ENCODE results near the gene IGF2.

The IGF2 gene

DNA sequence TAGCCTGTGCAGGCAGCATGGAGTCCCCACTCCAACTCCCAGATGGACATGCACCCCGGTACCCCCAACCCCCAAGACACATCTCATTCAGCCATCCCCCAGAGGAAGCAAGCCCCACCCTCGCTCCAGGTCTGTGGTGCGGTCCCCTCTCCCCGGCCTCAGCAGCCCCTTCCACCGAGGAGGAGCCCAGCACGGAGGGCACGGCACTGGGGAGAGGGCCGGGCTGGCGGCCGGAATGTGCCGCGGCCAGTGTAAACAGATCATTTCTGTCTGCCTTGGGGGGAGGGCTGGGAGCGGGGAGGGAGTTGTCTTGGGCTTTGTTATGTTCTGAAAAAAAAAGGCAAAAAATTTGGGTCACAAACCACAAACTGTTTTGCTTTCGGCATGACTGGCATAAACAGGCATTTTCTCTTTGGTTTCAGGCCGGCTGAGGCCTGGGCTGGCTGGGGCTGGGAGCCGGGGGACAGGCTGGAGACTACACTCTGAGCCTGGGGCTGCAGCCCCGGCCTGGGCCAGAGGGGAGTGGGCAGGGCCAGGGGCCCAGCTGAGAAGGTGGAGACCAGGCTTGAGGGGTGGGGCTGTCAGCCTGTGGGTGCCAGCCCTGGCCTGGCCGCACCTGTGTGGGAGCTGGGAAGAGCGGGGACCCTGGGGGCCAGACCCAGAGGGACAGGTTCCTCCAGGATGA lies 16.8 kb downstream of the IGF2 start:
- no peak for DNase-seq

DNA sequence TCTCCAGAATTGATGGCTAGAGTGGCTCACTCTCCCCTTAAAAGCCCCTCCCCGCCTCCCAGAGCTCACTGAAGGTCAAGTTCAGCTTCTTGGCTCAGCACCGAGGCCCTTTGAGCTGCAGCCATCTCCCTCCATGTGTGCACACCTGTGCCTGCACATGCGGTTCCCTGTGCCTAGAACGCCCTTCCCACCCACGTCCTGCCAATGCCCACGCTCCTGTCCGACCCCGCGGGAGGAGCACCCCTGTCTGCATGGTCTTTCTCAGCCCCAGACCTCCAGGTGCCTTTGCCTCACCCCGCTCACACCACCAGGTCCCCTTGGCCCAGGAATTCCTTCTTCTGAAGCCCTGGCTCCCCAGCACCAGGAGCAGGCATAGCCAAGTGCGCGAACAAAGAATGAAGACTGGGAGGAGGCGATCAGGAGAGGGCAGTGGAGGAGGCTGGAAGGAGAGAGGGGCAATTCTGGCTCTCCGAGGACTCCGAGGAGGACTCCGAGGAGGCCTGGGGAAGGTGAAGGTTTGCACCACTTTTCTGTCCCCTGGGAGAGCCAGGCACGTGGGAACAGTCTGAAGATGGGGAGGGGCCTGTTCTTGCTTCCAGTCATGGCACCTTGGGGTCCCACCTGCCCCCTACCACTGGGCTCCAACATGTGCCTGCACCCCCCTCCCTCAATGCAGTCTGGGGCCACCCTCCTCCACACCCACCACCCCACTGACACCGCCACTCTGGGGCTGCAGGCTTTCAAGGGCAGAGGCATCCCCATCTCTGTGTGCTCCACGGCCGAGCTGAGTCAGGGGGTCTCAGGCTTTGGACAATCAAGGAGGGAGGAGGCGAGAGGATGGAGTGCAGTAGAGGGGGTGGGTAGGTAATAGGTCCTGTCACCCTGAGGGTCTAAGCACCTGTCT lies 17.7 kb downstream of the IGF2 start:
- no peak for DNase-seq

DNA sequence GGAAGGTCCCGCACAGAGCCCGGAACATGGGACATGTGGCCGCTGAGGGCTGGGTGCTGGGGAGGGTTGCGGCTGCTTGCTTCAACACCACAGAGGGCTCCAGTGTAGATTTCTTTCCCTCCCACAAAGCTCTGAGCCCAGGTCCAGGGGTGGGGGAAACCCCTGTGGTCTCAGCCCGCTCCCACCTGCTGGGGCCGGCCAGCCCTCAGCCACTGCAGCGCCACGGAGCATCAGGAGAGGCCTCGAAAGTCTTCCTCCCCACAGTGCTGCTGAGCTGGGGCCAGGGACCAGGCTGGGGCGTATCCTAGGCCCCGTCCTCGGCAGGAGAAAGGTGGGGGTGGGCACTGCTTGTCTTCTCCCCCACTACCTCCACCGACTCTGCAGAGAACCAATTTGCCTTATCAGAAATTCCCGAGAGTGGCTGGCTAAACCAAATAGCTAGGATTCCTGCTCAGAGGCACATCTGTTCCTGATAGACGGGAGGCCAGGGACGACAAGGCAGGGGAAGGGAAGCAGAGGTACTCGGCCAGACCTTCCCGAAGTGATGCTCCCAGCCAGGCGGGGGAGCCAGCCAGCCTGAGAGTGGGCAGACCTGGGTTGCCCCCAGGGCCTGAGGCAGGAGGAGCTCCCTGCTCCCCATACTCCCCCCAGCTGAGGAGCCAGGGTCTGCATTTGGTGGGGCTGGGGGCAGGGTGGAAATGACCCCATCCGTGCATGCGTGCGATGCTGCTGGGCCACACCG lies 18.7 kb downstream of the IGF2 start:
- no peak for DNase-seq

DNA sequence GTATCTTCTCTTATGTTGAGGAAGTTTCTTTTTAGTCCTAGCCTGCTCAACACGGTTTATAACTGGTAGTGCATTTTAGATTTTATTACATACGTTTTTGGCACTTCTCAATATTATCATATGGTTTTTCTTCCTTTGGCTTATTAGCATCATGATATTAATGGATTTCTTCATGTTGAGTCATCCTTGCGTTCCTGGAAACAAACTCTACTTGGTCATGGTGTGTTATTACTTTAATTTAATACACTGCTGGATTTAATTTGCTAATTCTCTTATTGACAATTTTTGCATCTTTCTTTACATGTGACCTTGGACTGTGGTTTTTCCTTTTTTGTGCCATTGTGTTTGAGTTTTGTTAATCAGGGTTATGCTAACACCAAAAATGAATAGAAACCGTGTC lies 20.5 kb downstream of the IGF2 start:
- DNase-seq, result no peak

DNA sequence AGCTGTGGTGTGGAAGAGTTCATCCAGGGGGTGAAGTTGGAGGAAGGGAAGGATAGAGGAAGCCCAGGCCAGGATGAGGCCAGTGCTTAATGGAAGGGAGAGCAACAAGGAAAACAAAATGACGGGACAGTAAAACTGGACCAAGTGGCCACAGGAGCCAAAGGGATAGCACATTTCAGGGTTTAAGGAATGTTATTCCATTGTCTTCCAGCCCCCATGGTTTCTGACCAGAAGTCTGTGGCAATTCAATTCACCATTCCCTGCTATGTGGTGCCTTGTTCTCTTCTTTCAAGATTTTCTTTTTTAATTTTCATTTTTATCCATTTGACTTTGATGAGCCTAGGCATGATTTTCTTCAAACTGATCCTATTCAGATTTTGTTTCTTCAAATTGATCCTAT lies 22.5 kb downstream of the IGF2 start:
- DNase-seq, result no peak

DNA sequence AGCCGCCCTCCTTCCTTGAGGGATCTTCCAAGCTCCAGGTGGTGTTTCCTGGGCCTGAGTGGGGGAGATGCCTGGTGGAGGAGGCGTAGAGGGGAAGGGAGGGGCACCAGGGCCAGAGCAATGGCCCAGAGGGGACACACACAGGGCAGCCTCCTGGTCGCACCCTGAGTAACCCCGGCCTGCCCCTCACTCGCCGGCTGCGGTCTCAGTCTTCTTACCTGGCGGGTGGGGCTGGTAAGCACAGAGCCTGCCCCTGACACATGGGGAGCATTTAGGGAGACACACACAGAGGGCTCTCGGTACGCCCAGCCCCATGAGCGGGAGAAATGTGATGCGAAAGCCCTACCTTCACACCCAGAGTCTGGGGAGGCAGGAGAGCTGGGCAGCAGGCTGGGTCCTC lies 23.9 kb downstream of the IGF2 start:
- no peak for DNase-seq

DNA sequence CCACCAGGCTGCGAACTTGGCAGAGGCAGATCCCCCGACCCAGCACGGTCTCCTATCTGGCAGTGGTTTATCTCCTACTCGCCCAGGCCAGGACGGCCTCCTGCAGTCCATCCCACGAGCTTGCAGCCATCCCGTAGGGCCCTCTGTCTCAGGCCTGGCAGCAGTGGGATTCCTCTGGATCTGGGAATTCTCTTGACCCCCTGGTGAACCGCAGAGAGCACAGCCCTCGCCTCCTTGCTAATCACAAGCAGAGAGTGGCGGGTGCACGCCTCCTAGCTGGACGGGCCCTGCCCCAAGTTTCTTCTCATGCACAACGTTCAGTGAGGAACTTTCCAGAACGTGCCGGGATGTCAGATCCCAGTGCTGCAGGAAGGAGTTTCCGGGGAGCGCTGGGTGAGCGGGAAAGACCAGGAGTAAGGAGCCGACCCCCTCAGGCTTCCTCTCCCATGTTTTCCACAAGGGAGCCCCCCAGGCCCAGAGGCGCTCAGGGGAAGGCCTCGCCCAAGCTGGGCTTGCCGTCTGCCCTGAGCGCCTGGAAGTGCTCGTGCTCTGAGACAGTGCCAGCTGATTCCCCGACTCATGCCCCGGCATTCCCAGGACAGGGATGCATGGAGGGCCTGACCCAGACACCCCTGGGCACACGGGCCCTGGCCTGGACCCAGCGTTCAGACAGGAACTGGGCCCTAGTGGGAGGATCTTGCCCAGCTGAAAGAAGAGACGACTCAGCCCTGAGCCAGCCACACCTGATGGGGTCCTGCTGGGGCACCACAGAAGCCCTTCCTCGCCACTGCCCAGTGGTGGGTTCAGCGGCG lies 24.6 kb downstream of the IGF2 start:
- no peak for DNase-seq

DNA sequence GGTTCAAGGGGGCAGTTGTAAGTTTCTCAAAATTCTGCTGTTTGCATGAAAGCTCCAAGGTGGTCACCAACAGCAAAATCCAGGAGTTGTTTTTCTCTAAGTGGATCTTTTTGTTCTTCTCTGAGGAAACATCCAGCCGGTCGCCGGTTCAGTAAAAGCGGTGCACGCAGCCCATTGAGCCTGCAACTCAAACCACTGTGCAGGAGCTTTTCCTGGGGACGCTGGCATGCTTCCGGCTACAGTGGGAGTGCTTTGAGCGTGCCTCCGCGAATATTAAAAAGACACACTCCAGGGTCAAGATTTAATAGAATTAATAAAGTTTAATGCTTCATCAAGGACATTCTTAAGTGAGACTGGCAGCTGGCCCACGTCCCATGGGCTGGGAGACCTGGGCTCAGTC lies 25.4 kb downstream of the IGF2 start:
- no peak for DNase-seq

DNA sequence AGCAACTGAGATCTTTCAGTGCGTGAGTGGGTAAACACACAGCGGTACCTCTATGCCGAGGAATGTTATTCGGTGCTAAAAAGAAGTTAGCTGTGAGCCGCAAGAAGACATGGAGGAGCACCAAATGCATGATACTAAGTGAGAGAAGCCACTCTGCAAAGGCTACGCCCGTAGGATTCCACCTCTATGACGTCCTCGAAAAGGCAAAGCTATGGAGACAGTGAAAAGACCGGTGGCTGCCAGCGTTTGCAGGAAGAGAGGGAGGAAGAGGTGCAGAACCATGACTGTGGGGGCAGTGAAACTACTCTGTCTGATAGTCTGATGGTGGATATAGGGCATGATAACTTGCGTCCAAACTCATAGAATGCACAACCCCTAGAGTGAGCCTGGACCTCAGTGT lies 28.7 kb downstream of the IGF2 start:
- no peak for DNase-seq

DNA sequence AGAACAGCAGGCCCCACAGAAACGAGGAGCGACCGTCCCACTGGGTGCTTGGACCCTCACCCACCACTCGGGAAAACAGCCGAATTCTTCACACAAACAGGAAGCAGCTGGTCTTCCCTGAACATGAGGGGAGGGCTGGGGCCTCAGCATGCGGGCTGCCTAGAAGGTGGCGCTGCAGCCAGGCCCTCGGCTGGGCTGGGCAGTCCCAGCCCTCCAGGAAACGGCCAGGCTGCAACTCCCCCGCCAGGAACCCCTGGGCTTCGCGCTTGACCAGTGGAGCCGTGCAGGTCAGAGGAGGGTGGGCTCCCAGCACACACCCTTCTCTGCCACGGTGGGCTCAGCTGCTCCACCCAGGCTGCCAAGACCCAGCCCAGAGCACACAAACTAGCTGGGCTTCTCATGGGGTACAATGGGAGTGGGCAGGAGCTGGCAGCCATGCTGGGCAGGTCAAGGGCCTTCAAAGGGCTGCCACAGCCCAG lies 29.6 kb downstream of the IGF2 start:
- no peak for DNase-seq

DNA sequence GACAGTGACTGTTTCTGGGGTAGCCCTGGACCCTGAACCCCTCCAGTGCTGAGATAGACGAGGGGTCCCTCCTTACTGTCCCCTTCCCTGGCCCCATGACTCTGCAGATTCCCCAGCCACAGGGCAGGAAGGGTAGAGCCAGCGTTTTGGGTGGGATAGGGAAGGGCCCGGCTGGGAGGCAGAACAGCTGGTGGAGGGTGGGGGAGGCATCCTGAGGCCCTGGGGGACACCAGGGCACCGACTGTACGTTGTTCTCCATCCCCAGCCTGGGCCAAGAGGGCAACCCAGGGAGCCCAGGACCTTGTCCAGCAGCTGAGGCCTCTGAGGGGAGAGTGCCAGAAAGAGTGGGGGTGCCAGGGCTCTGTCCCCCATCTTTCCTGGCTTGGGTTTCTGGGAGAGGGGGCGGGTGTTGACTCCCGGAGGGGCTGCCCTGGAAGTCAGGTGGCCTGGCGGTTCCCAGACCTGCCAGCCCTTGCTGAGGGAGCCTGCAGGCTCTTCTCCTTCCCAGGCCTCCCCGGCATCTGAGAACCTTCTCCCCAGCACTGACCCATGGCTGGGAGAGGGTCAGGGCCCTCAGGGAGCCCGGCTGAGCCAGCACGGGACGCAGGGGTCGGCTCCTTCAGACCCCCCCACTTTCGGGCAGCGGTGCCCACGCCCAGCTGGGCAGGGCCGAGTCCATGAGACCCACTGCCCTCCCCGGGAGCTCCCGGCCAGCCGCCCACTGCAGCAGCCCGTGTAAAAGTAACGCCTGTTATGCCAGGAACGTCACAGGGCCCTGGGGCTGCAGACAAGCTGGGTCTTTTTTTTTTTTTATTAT lies 30.3 kb downstream of the IGF2 start:
- no peak for DNase-seq

DNA sequence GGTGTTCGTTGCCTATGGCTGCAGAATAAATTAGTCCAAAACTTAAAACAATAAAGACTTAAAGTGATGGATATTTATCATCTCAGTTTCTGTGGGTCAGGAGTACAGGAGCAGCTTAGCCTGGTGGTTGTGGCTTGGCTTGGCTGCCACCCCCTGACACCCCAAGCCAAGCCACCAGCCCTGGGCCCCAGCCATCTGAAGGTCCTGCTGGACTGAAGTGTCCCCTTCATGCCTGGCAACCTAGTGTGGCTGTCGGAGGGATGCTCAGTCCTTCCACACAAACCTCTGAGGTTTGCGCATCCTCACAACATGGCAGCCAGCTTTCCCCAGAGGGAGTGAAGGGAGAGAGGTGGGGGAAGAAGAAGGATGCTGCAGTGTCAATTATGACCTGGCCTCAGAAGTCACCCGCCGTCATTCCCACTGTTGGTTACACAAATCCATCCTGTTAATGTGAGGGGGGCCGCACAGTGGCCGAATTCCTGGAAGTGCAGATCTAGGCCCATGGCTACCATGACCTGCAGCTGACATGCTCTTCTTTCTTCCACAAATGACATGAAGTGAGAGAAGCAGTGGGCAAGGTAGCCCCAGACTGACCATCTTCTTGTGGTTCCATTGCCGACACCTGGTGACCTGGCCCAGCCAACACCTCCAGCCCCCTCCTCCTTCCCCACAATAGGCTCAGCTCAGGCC lies 31.1 kb downstream of the IGF2 start:
- DNase-seq, result no peak

DNA sequence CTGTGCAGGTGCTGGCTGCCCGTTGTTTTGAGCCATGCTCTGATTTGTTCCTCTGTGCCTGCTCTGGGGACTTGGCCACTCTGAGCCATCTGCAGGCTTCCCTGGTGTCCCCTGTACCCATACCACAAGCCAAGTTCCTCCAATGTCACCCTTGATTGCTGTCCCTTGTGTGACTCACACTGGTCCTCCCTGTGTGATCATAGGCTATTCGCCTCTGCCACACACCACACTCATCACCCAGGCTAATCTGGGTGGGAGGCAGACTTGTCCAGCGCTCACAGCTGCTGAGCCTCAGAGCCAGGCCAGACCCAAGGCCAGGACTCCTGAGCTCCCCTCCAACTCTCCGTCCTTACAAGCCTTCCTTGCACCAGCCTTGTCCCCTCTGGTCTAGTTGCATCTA lies 31.7 kb downstream of the IGF2 start:
- no peak for DNase-seq

DNA sequence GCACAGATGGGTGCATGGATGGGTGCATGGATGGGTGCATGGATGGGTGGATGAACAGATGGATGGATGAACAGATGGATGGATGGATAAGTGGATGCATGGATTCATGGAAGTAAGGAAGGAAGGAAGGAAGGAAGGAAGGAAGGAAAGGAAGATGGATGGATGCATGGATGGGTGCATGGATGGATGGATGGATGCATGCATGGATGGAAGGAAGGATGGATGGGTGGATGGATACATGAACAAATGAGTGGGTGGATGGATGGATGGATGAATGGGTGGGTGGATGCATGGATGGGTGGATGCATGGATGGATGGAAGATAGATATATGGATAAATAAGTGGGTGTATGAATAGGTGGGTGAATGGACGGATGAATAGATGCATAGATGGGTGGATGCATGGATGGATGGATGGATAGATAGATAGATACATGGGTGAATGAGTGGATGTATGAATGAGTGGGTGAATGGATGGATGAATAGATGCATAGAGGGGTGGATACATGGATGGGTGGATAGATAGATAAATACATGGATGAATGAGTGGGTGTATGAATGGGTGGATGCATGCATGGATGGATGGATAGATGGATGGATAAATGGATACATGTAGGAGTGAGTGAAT lies 32.5 kb downstream of the IGF2 start:
- DNase-seq, result no peak

DNA sequence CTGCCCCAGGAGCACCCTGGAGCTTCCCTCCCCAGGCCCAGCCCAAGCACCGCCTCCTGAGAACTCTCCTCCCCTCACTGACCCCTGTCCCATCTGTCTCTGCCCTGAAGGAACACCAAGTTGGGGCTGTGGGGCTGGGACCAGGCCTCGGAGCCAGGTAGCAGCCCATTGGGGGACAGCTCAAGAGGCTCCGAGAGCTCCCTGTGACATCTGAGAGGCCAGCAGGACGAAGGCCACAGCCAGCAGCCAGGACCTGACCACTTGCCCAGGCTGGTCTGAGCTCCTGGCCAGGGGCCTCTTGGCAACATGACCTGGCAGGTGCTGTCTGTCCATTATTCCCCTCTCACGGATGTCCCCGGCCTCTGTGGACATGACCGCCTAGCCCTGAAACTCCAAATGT lies 33.7 kb downstream of the IGF2 start:
- no peak for DNase-seq

DNA sequence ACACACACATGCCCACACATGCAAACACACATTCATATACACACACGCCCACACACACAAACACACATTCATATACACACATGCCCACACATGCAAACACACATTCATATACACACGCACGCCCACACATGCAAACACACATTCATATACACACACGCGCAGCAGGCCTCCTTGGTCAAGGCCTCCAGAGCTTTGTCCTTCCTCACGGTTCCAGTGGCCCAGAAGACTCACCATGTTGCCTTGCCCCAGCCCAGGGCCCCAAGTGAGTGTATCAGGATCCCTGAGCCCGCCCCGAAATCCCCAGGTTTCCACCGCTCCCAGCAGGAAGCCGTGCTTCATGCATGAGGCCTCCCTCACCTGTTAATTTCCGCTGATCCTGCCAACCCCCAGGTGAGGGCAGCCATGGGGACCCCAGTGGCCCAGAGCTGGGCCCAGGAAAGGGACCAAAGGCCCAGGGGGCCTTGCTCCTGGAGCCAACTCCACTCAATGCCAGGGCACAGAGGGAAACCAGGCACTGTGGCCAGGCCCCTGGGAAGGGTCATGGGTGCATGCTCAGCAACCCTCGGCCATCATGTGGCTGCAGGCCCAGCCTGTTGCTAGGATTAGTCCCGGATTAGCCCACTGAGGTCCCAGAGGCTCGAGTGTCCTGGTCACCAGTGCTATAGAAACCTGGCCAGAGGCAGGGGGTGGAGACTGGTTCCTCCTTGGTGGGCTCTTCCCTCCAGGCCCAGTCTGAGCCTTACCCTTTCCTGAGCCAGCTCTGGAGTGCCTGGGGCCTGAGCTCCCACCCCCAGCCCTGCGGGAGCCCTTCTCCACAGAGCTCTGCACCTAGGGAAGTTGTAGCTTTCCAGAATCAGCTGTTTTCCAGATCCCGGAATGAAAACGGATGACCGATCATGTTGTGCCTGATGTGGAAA lies 34.4 kb downstream of the IGF2 start:
- DNase-seq, result no peak

DNA sequence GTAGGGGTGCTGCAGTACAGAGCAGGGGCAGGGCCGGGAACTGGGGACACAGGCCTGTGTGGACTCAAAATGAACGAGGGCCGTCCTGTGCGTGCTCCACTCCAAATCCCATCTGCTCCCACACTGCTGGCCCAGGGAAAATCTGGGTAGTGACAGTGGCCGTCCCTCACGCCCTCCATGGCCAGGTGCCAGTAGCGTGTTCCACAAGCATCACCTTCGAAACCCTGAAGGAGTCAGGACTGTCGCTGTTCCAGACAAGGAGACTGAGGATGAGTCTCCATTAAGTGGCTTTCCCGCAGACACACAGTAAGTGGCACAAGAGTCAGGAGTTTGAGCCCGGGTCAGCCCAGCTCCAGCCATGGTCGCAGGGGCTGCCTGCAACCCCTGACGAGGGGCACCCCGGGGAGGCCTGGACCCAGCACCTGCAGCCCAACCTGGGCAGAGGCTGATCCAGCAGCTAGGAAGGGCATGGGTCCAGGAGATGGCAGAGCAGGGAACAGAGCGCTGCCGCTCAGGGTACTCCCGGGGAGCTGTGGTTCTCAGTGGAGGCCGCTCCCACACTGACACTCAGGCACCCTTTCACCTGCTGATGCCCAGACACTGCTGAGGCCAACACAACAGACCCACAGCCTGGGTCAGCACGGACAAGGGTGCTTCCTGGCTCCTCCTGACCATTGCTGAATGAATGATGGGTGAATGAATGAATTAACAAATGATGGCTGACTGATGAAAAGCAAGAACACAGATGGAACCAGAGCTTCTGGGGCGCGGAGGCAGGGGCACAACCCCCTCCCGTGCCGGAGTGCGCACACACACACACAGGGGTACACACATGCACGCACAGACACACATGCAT lies 35.3 kb downstream of the IGF2 start:
- no peak for DNase-seq

DNA sequence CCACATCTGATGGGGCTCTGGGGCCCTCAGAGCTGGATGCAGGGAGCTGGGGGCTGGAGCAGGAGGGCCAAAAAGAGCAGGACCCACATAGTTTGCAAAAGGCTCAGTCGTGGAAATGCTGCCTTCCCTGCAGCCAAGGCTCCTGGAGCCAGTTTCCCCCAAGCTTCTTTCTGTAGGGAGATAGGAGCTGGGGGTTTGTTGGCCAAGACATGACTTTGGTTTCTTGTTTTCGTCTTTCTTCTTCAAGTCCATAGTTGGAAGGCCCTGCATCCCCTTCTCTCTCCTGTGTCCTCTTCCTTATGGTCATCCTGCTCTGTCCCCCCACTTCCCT lies 36.3 kb downstream of the IGF2 start:
- DNase-seq, result no peak
